Ovary (tissue), 3 donors: Measurements from ENCODE around the gene DTHD1.

ENCODE experiments used
- CTCF ChIP-seq, 3 donors: fragments of 450-650 bp in 2 of 3; fragments of 200-600 bp in 1 of 3; IDR thresholded peaks; one replicate each; pipeline versions ENCODE4 v1.5.1 to v1.8.0; 2016 to 2022; ENCODE audit warnings: antibody characterized with exemption in 3 of 3, mild to moderate bottlenecking in 1 of 3
- POLR2A ChIP-seq: fragments of 450-650 bp; IDR thresholded peaks from one replicate; pipeline ENCODE4 v1.6.1; 2017; ENCODE audit warnings: antibody characterized with exemption, mild to moderate bottlenecking, moderate library complexity
- donor health status: DM: no; HTN: no; CAD: no.

GRCh38 chr4:36310793-36311192 lies 29.4 kb downstream of the DTHD1 start:
- TF ChIP-seq CTCF (IDR thresholded peaks at IDR 0.05), result no peak
- TF ChIP-seq POLR2A, result no peak
